Superior temporal gyrus (tissue), 1 donor: ENCODE results near the gene C5.
"Not testable (repeated sequence)": the region's sequence is repeated elsewhere in the genome, so short reads cannot be mapped to it uniquely, and the experiment has no call there.

Experiments used
- DNase-seq: peaks from one replicate; pipeline ENCODE4 v3.0.0-alpha.2; 2016; ENCODE audit errors: extremely low spot score

Gene C5

GRCh38 chr9:121048618-121049017, 1.5 kb downstream of the C5 start:
- no peak for DNase-seq

- no peak for DNase-seq
These were observed 1.9 kb downstream of the C5 start for GRCh38 chr9:121048175-121048574.

- DNase-seq: no peak
These were observed 11.3 kb downstream of the C5 start for GRCh38 chr9:121038804-121039203.

GRCh38 chr9:121038362-121038761, 11.7 kb downstream of the C5 start:
- no peak for DNase-seq

- DNase-seq: not testable (repeated sequence)
These were observed 14.4 kb downstream of the C5 start for GRCh38 chr9:121035717-121036116.

DNA sequence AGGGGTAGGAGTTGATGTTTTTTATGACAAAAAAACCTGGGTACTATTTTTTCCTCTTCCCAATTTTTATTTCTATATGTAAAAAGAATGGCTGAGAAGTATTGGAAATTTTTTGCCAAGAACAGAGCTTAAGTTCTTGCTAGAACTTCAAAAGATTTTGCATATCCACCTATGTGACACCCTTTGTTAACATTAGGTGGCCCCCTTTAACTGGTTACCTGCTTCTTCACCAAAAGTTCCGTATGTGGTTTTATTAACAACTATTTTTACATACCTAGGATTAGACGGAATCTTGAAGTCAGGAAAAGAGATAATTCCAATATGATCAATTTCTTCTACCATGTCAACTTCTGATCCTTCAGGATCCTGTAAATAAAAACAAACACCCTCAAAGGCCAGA, 15.5 kb downstream of the C5 start:
- no peak for DNase-seq

- DNase-seq: no peak
These were observed 20.6 kb downstream of the C5 start for GRCh38 chr9:121029469-121029868.

- not testable (repeated sequence) for DNase-seq
These were observed 21.8 kb downstream of the C5 start for GRCh38 chr9:121028285-121028684.

DNA sequence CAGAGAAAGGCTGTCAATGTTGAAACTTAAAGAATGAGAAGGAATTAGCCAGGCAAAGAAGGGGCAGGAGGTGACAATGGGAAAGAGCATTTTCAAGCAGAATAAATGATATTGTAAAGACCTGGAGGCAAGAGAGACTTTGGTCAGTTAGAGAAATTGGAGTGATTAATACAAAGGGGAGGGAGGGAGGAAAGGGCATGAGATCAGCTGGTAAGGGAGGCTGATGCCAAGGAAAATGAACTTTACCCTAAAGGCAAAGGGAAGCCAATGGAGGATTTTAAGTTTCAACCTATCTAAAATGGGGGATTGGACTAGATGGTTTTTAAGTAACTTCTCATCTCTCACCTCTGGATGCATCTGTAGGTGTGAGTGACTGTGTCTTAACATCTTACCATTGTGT, 23.3 kb downstream of the C5 start:
- no peak for DNase-seq

GRCh38 chr9:121026260-121026691, 23.8 kb downstream of the C5 start:
- no peak for DNase-seq

DNA sequence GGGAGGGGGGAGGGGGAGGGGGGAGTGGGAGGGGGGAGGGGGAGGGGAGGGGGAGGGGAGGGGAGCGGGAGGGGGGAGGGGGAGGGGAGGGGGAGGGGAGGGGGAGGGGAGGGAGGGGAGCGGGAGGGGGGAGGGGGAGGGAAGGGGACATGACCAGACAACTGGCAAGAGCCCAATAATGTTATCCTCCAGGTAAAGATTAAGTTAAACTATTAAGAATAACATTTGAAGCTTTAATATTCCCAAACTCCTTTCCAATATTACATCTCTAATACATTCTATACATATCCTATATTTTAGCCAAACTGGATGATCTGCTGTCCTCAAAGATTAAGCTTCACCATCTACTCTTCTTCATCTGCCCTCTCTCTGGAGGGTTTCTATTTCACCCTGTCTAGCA, 25.8 kb downstream of the C5 start:
- no peak for DNase-seq

DNA sequence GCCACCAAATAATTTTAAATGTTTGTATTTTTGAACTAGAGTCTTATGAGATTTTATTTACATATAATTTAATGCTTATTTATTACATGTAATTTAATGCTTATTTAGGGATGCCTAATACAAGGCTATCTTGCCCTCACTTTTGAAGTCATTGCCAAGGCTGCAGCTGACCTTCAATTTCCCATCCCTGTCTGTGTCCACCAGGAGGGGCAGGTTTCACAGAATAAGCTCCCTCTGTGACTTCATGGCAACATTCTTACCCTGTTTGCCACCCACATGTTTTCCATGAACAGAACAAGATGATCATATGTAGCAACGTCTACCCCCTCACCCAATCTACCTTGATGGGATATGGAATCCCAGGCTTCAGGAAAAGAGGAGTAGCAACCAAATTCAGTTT, 27.0 kb downstream of the C5 start:
- DNase-seq: no peak

GRCh38 chr9:121021301-121021700, 28.8 kb downstream of the C5 start:
- peak; percentile 74 for DNase-seq

- no peak for DNase-seq
These were observed 30.8 kb downstream of the C5 start for GRCh38 chr9:121019273-121019672.

DNA sequence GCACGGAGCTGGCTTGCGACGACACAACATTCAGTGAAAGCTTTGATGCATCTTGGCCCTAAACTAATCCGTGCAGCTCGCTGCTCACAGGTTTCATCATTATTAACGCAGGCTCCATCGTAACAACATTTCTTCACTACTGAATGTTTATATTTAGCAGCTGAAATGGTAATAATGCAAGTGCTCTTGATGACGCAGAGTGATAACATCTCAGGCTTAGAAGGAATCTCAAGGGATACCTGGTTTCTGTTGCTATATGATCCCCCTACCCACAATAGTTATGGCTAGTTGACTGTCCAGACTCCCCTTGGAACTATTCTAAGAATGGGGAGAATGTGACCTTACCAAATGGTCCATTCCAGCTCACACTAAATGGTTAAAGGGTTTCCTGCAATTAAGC, 36.2 kb downstream of the C5 start:
- DNase-seq: no peak

DNA sequence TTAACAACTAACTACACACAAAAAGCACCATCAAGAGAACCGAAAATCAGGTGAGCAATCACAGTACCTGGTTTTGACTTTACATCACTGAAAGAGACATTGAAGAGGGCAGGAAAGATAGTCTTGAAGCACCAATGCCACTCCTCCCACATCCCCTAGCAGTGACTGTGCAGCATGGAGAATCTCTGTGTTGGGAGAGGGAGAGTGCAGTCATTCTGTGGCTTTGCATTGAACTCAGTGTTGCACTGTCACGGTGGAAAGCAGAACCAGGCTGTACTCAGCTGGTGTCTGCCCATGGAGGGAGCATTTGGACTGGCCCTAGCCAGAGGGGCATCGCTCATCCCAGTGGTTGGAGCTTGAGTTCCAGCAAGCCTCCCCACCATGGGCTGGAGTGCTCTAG, 40.4 kb downstream of the C5 start:
- no peak for DNase-seq

- no peak for DNase-seq
These were observed 50.8 kb downstream of the C5 start for GRCh38 chr9:120999317-120999716.

DNA sequence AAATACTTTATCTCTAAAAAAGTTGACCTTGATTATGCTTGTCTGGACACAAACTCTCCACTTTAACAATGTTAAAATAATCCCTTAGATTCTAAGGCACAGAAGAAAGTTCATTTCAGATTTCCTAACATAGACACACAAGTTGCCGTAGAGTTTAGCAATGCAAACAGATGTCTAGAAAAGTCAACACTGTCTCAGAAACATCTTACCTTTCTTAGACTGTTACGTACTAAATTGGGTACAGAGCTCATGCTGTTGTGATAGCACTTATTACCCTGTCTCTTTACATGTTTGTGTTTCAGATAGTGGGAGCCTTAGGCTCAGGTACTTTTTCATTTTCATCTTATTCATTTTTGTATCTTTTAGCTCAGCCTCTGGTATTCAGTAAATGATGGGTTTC, 52.0 kb downstream of the C5 start:
- DNase-seq: no peak

DNA sequence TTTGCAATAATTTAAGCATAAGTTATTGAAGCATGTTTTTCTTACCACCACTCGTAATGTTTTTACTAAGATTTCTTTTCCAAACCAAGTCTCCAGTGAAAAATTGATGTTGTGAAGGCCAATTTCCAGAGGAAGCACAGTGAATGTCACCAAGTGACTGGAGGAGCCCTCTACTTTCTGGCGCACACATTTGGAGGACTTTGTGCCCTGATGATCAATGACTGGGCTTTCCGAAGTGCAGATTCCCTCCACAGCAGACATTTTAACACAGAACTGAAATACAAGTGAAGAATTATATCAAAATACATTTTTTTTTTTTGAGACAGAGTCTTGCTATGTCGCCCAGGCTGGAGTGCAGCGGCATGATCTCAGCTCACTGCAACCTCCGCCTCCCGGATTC, 52.6 kb downstream of the C5 start:
- no peak for DNase-seq

DNA sequence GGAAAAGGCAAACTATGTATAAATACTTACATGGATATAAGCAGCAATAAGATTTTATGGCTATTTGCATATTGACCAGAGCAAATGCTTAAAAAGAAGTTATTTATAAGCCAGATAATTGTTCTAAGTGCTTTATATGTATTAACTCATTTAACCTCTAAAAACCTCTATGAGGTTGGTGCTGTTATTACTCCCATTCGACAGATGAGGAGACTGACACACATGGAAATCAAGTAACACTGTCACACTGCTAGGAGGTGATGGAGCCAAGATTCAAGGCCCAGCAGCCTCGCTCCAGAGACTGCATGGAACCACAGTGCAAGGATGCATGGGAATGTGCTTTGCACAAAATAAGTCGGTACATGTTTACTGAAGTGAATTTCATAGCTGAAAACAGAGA, 53.7 kb downstream of the C5 start:
- DNase-seq: no peak

- DNase-seq: no peak
These were observed 61.0 kb downstream of the C5 start for GRCh38 chr9:120989065-120989464.

DNA sequence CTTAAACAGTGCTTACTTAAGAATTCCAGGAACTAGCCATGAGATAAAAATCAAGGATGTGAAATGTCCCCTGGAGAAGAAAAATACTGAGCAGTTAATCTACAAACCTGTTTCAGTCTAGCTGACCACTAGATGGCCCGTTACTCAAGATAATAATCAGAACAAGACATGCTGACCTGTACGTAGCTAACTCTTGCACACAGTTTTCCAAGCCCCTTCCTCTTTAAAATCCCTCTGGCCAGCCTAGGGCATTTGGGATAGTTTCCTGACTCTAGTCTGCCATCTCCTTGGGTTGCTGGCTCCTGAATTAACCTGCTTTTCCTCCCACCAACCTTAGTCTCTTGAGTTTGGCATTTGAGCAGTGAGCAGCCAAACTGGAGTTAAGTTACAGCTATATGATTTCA, 64.3 kb downstream of the C5 start:
- peak; percentile 80 for DNase-seq

DNA sequence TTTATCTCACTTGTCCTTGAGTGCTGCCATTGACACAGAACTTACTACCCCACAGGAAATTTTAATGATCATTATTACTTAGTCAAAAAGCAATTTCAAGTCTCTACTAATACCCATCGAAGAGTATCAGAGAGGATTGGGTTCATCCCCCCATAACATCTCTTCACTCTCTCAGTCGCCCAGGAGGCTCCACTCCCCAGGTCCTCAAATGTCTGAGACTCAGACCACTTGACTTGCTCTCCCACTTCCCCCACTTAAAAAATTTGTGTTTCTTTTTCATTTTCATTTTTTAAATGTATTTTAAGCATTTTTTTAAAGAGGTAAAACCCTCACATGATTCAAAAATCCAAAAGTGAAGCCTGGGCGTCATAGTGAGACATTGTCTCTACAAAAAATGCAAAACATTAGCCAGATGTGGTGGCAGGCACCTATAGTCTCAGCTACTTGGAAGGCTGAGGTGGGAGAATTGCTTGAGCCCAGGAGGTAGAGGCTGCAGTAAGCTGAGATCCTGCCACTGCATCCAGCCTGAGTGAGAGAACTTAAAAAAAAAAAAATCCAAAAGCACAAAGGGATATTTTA, 66.7 kb downstream of the C5 start:
- DNase-seq: no peak

DNA sequence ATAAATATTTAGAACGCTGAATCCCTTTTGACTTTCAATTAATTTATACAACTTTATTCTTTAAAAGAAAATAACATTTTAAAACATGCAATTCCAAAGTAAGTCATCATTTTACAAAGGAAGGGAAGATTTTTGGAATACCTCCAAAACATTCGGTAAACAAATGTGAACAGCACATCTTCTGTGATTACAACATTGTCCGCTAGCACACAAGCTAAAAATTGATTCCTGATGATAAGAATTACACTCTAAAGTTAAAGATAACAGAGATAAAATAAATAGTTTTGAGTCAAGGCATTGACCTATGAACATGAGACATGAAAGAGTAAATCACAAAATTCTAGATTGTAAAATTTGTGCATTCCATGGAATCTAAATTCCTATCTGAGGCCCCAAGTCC, 67.2 kb downstream of the C5 start:
- DNase-seq: no peak

- DNase-seq: no peak
These were observed 69.1 kb downstream of the C5 start for GRCh38 chr9:120980951-120981350.
